ENCODE data around the gene CDH22. TPM values are rescaled to one million over a fixed set of nuclear protein-coding genes. Genes with fewer than 3 reads are reported as not detected.

CDH22 gene
- total and polyA plus RNA-seq, 10 of the 15 experiments (the other 5 are each of a cell fraction or from before 2014, with no cell fraction given): not detected

- intact Hi-C loops (cut with micrococcal nuclease; ENCODE audit: unreplicated experiment) (loop anchor here (1.0 kb wide), 1 partner anchor 9 kb away; no protein-coding TSS in a partner anchor), in situ Hi-C loops (cut with MboI) (loop anchor here (25.0 kb wide), 1 partner anchor 538 kb away; the partner anchor contains the start of gene UBE2C)
- TF ChIP-seq SREBF1 (IDR thresholded peaks at IDR 0.05; ENCODE audit: low read length): no peak
- TF ChIP-seq, protein P1, sequence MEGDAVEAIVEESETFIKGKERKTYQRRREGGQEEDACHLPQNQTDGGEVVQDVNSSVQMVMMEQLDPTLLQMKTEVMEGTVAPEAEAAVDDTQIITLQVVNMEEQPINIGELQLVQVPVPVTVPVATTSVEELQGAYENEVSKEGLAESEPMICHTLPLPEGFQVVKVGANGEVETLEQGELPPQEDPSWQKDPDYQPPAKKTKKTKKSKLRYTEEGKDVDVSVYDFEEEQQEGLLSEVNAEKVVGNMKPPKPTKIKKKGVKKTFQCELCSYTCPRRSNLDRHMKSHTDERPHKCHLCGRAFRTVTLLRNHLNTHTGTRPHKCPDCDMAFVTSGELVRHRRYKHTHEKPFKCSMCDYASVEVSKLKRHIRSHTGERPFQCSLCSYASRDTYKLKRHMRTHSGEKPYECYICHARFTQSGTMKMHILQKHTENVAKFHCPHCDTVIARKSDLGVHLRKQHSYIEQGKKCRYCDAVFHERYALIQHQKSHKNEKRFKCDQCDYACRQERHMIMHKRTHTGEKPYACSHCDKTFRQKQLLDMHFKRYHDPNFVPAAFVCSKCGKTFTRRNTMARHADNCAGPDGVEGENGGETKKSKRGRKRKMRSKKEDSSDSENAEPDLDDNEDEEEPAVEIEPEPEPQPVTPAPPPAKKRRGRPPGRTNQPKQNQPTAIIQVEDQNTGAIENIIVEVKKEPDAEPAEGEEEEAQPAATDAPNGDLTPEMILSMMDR (IDR thresholded peaks at IDR 0.05 in 2 of 3, conservative IDR thresholded peaks at IDR 0.05 in 1 of 3; ENCODE audit: control insufficient read depth in 2 of 3, extremely low read depth in 1 of 3, insufficient read depth in 1 of 3, low read depth in 3 of 3, low read length in 3 of 3): no peak
- TF ChIP-seq CREB1 (IDR thresholded peaks at IDR 0.05; ENCODE audit: low read depth): peak; percentile 78
- TF ChIP-seq CBFB (IDR thresholded peaks at IDR 0.05; ENCODE audit: low read depth): peak; percentile 81
- peak in 1 of 2 experiments; percentile 42; a peak in 3 of 4 replicates for TF ChIP-seq IKZF2 (IDR thresholded peaks at IDR 0.05)
- TF ChIP-seq CREM (IDR thresholded peaks at IDR 0.05; ENCODE audit: low read depth): peak; percentile 44; the same call in 1 of the 2 replicates
- TF ChIP-seq ATF7 (IDR thresholded peaks at IDR 0.05; ENCODE audit: low read depth): 0 out of 2 replicates have a peak, but pooled peaks have one; percentile 21
- TF ChIP-seq ZBED1 (IDR thresholded peaks at IDR 0.05; ENCODE audit: borderline replicate concordance): no peak
- peak; percentile 17 for TF ChIP-seq SP1 (IDR thresholded peaks at IDR 0.05; ENCODE audit: low read depth, low read length)
- TF ChIP-seq JUNB (IDR thresholded peaks at IDR 0.05): peak; percentile 50; the same call in 1 of the 2 replicates
- TF ChIP-seq EP300 (IDR thresholded peaks at IDR 0.05; ENCODE audit: borderline replicate concordance in 1 of 2, control insufficient read depth in 1 of 2, low read depth in 2 of 2, low read length in 2 of 2): 0 out of 4 replicates have a peak, but pooled peaks of 1 of the 2 experiments have one; percentile 17
- TF ChIP-seq RUNX3 (IDR thresholded peaks at IDR 0.05; ENCODE audit: low read length): peak; percentile 92
- peak; percentile 45; the same call in 1 of the 2 replicates for TF ChIP-seq EED (IDR thresholded peaks at IDR 0.05; ENCODE audit: low read depth)
- TF ChIP-seq FOXK2 (IDR thresholded peaks at IDR 0.05): no peak
- TF ChIP-seq IKZF1 (conservative IDR thresholded peaks at IDR 0.05): peak; percentile 56
- no peak for TF ChIP-seq RBBP5 (conservative IDR thresholded peaks at IDR 0.05)
- TF ChIP-seq ESRRA (IDR thresholded peaks at IDR 0.05; ENCODE audit: low read length): no peak
- peak in 1 of 2 experiments; percentile 37; a peak in 1 of 3 replicates for TF ChIP-seq EGR1 (IDR thresholded peaks at IDR 0.05; ENCODE audit: borderline replicate concordance in 1 of 2, low read depth in 2 of 2, low read length in 2 of 2)
- TF ChIP-seq POU2F2 (IDR thresholded peaks at IDR 0.05; ENCODE audit: borderline replicate concordance, low read depth, low read length): peak; percentile 87; the same call in 2 of the 3 replicates
These were observed 42.1 kb upstream of the CDH22 start for GRCh38 chr20:46350201-46350985.

More at GRCh38 chr20:46350201-46350985, 42.1 kb upstream of the CDH22 start:
- Histone ChIP-seq H3K27ac (ENCODE audit: control insufficient read depth, insufficient read depth) (peak overlapping the region; percentile 91), H3K4me2 (ENCODE audit: control insufficient read depth, insufficient read depth) (peak overlapping the region; percentile 73), H3K4me3 (peak overlapping the region; percentile 48; the same call in 1 of the 2 replicates), H3K4me1 (ENCODE audit: control insufficient read depth, insufficient read depth, low read length) (peaks cover 33% of the 10 kb centered on the region), H2AFZ (ENCODE audit: control insufficient read depth, low read depth, low read length) (no peak overlapping the region), H3K36me3 (ENCODE audit: control insufficient read depth in 2 of 2, insufficient read depth in 2 of 2, low read length in 1 of 2) (peaks cover 0 to 5% of the 10 kb centered on the region in 2 experiments; a peak in 2 of 4 replicates), H3K9ac (ENCODE audit: control insufficient read depth, insufficient read depth, low read length) (peak overlapping the region; percentile 39), H3K27me3 (replicated peaks in 1 of 2; ENCODE audit: control insufficient read depth in 2 of 2, insufficient read depth in 2 of 2, low read length in 1 of 2) (no peaks in the 10 kb centered on the region), H3K9me3 (replicated peaks; ENCODE audit: control insufficient read depth, insufficient read depth, low read length) (no peaks in the 10 kb centered on the region), H4K20me1 (ENCODE audit: control insufficient read depth, insufficient read depth) (no peaks in the 10 kb centered on the region), H3K79me2 (ENCODE audit: control insufficient read depth, insufficient read depth, low read length) (no peaks in the 10 kb centered on the region)
- ChIA-PET POLR2A (interaction anchor here (0.7 to 3.6 kb wide), 5 partner anchors 9 to 63 kb away, joined by 3 to 24 read pairs (median 5); partner anchors contain the start of gene ELMO2), CTCF (interaction anchor here (0.9 to 4.1 kb wide), 16 partner anchors 8 to 241 kb away, joined by 3 to 56 read pairs (median 7); no protein-coding TSS in a partner anchor), RAD21 (ENCODE audit: unreplicated experiment) (interaction anchor here (0.9 to 2.0 kb wide), 6 partner anchors 13 to 221 kb away, joined by 3 to 15 read pairs (median 4); partner anchors contain the start of gene ELMO2), SMC1A (ENCODE audit: uncharacterized antibody, unreplicated experiment) (interaction anchor here (1.0 to 3.1 kb wide), 7 partner anchors 9 to 173 kb away, joined by 3 to 14 read pairs (median 7); no protein-coding TSS in a partner anchor)
- BruUV-seq (replicated peaks): no TSS peak
- FAIRE-seq (peak; percentile 85), DNase-seq (ENCODE audit: low read depth, low spot score) (peak; percentile 54), ATAC-seq (peak; percentile 86)
- 37% methylated on average over 12 of the region's 13 CpGs for WGBS (ENCODE audit: insufficient coverage, insufficient replicate concordance, low lambda C conversion rate, missing lambda C conversion rate)

Data from GM12878 (cell line).